ENCODE data around the gene CRYAB.

Gene CRYAB

GRCh38 chr11:111923351-111923788, 11.8 kb upstream of the CRYAB start:
- no peak for TF ChIP-seq TAF1 (IDR thresholded peaks at IDR 0.05; ENCODE audit: low read depth, low read length)
- TF ChIP-seq PAX5 (IDR thresholded peaks at IDR 0.05; ENCODE audit: insufficient read depth, low read length, severe bottlenecking): no peak
- TF ChIP-seq POLR2A (IDR thresholded peaks at IDR 0.05; ENCODE audit: low read depth, low read length): no peak
- no peak for TF ChIP-seq SPI1 (IDR thresholded peaks at IDR 0.05; ENCODE audit: low read depth, low read length)
- TF ChIP-seq POU2F2 (IDR thresholded peaks at IDR 0.05; ENCODE audit: low read depth, low read length): no peak
- no peak for TF ChIP-seq POLR2AphosphoS5 (IDR thresholded peaks at IDR 0.05; ENCODE audit: low read depth, low read length)
- FAIRE-seq (no peak), DNase-seq (ENCODE audit: insufficient read length, low spot score) (no peak)

DNA sequence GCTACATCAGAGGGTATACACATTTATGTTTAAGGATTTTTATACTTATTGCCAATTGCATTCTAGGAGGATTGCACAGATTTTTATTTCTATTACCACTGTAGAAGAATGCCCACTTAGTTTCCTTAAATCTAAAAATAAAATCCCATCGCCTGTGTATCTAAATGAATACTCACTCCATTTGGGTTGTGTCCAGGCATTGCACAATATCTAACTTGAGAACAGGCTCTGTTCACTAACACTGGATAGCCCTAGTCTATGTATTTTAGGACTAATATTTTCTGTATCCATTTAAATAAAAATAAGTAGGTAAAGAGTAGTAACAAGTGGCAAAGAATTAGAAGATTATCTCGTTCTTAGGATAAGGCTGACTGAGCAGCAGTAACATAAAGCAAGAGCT, 11.2 kb upstream of the CRYAB start:
- DNase-seq (ENCODE audit: insufficient read length, low spot score): no peak
- TF ChIP-seq TAF1 (IDR thresholded peaks at IDR 0.05; ENCODE audit: low read depth, low read length) (no peak), PAX5 (IDR thresholded peaks at IDR 0.05; ENCODE audit: insufficient read depth, low read length, severe bottlenecking) (no peak), POLR2AphosphoS5 (IDR thresholded peaks at IDR 0.05; ENCODE audit: low read depth, low read length) (no peak), POU2F2 (IDR thresholded peaks at IDR 0.05; ENCODE audit: low read depth, low read length) (no peak), SPI1 (IDR thresholded peaks at IDR 0.05; ENCODE audit: low read depth, low read length) (no peak), POLR2A (IDR thresholded peaks at IDR 0.05; ENCODE audit: low read depth, low read length) (no peak)
- FAIRE-seq: no peak

GRCh38 chr11:111921541-111922230, 10.1 kb upstream of the CRYAB start:
- TF ChIP-seq TAF1 (IDR thresholded peaks at IDR 0.05; ENCODE audit: low read depth, low read length) (no peak), POU2F2 (IDR thresholded peaks at IDR 0.05; ENCODE audit: low read depth, low read length) (no peak), PAX5 (IDR thresholded peaks at IDR 0.05; ENCODE audit: insufficient read depth, low read length, severe bottlenecking) (no peak), POLR2A (IDR thresholded peaks at IDR 0.05; ENCODE audit: low read depth, low read length) (no peak)
- FAIRE-seq (no peak), DNase-seq (ENCODE audit: insufficient read length, low spot score) (no peak)

- FAIRE-seq (no peak), DNase-seq (ENCODE audit: insufficient read length, low spot score) (no peak)
- TF ChIP-seq POLR2AphosphoS5 (IDR thresholded peaks at IDR 0.05; ENCODE audit: low read depth, low read length): no peak
- TF ChIP-seq POU2F2 (IDR thresholded peaks at IDR 0.05; ENCODE audit: low read depth, low read length): no peak
- no peak for TF ChIP-seq TAF1 (IDR thresholded peaks at IDR 0.05; ENCODE audit: low read depth, low read length)
- TF ChIP-seq PAX5 (IDR thresholded peaks at IDR 0.05; ENCODE audit: insufficient read depth, low read length, severe bottlenecking): no peak
- TF ChIP-seq POLR2A (IDR thresholded peaks at IDR 0.05; ENCODE audit: low read depth, low read length): no peak
- no peak for TF ChIP-seq SPI1 (IDR thresholded peaks at IDR 0.05; ENCODE audit: low read depth, low read length)
Measured at GRCh38 chr11:111920908-111921307, 9.3 kb upstream of the CRYAB start.

DNA sequence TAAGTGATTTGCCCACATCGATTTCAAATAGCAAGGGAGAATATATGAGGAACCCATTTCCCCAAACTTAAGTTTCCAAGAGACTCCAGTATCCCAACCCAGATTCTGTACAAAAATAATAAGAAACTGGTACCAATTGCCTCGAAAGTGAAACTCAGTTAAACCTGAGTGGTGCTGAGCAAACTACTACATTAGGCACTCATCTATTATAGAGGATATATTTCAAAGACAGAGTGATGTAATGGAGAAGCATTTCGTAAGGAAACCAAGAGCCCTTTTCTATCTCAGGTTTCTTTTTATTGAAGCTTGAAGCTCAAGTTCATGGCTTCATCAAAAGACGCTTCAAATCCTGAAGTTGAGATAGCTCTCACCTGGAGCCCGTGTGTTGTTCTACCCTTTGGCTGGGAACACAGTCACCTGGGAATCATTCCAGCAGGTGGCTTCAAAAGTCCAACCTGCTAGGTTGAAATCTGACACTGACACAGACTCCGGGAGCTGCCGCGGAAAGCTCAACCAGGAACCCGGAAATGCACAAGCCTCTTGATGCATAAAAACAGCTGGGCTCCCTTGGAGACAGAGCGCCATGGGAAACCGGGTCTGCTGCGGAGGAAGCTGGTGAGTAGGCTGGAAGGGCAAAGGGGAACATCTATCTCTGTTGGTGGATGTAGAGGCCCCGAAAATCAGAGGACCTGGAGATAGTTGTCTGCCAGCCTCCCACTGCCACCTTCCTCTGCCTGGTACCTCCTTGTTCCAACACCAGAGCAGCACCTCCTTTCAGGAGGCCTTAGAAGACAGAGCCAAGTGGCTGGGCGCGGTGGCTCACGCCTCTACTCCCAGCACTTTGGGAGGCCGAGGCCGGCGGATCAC, 7.1 kb upstream of the CRYAB start, which contains the start of gene C11orf52:
C11orf52 (plus strand) TSS at position 524 of the 867 bp plus-strand sequence; CDS start at position 584, 60 bp downstream.
- FAIRE-seq (no peak), DNase-seq (ENCODE audit: insufficient read length, low spot score) (no peak)
- TF ChIP-seq POLR2AphosphoS5 (IDR thresholded peaks at IDR 0.05; ENCODE audit: low read depth, low read length): no peak
- no peak for TF ChIP-seq POU2F2 (IDR thresholded peaks at IDR 0.05; ENCODE audit: low read depth, low read length)
- TF ChIP-seq SPI1 (IDR thresholded peaks at IDR 0.05; ENCODE audit: low read depth, low read length): no peak
- no peak for TF ChIP-seq TAF1 (IDR thresholded peaks at IDR 0.05; ENCODE audit: low read depth, low read length)
- no peak for TF ChIP-seq PAX5 (IDR thresholded peaks at IDR 0.05; ENCODE audit: insufficient read depth, low read length, severe bottlenecking)
- TF ChIP-seq POLR2A (IDR thresholded peaks at IDR 0.05; ENCODE audit: low read depth, low read length): no peak

- no peak for TF ChIP-seq POU2F2 (IDR thresholded peaks at IDR 0.05; ENCODE audit: low read depth, low read length)
- no peak for TF ChIP-seq POLR2A (IDR thresholded peaks at IDR 0.05; ENCODE audit: low read depth, low read length)
- TF ChIP-seq TAF1 (IDR thresholded peaks at IDR 0.05; ENCODE audit: low read depth, low read length): no peak
- no peak for TF ChIP-seq POLR2AphosphoS5 (IDR thresholded peaks at IDR 0.05; ENCODE audit: low read depth, low read length)
- TF ChIP-seq PAX5 (IDR thresholded peaks at IDR 0.05; ENCODE audit: insufficient read depth, low read length, severe bottlenecking): no peak
- TF ChIP-seq SPI1 (IDR thresholded peaks at IDR 0.05; ENCODE audit: low read depth, low read length): no peak
- no peak for DNase-seq (ENCODE audit: insufficient read length, low spot score)
- no peak for FAIRE-seq
Measured at GRCh38 chr11:111917788-111918187, 6.2 kb upstream of the CRYAB start.

DNA sequence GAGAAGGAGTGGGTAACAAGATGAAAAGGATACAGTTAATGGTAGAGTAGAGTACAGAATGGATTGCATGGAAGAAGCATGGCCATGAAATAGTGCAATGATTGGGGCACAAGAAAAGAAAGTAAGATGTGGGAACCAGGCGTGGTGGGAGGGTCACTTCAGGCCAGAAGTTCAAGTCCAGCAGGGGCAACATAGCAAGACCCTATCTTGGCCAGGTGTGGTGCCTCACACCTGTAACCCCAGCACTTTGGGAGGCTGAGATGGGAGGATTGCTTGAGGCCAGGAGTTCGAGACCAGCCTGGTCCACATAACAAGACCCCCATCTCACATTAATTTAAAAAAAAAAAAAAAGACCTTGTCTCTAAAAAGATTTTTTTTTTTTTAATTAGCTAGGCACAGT, 5.7 kb upstream of the CRYAB start:
- FAIRE-seq (no peak), DNase-seq (ENCODE audit: insufficient read length, low spot score) (no peak)
- TF ChIP-seq POLR2A (IDR thresholded peaks at IDR 0.05; ENCODE audit: low read depth, low read length) (no peak), POLR2AphosphoS5 (IDR thresholded peaks at IDR 0.05; ENCODE audit: low read depth, low read length) (no peak), SPI1 (IDR thresholded peaks at IDR 0.05; ENCODE audit: low read depth, low read length) (no peak), POU2F2 (IDR thresholded peaks at IDR 0.05; ENCODE audit: low read depth, low read length) (no peak), TAF1 (IDR thresholded peaks at IDR 0.05; ENCODE audit: low read depth, low read length) (no peak), PAX5 (IDR thresholded peaks at IDR 0.05; ENCODE audit: insufficient read depth, low read length, severe bottlenecking) (no peak)

DNA sequence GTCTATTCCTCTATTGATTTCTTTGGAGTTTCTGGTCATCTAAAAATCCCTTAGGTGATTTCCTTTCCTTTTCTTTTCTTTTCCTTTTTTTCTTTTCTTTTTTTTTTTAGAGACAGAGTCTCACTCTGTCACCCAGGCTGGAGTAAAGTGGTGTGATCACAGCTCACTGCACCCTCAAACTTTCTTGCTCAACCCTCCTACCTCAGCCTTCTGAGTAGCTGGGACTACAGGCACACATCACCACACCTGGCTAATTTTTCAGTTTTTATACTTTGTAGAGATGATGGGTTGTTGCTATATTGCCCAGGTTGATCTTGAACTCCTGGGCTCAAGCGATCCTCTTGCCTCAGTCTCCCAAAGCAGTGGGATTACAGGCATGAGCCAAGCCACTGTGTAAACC, 5.2 kb upstream of the CRYAB start:
- FAIRE-seq (no peak), DNase-seq (ENCODE audit: insufficient read length, low spot score) (no peak)
- TF ChIP-seq POU2F2 (IDR thresholded peaks at IDR 0.05; ENCODE audit: low read depth, low read length) (no peak), TAF1 (IDR thresholded peaks at IDR 0.05; ENCODE audit: low read depth, low read length) (no peak), SPI1 (IDR thresholded peaks at IDR 0.05; ENCODE audit: low read depth, low read length) (no peak), PAX5 (IDR thresholded peaks at IDR 0.05; ENCODE audit: insufficient read depth, low read length, severe bottlenecking) (no peak), POLR2A (IDR thresholded peaks at IDR 0.05; ENCODE audit: low read depth, low read length) (no peak), POLR2AphosphoS5 (IDR thresholded peaks at IDR 0.05; ENCODE audit: low read depth, low read length) (no peak)

GRCh38 chr11:111913997-111914396, 2.4 kb upstream of the CRYAB start:
- TF ChIP-seq SPI1 (IDR thresholded peaks at IDR 0.05; ENCODE audit: low read depth, low read length) (no peak), PAX5 (IDR thresholded peaks at IDR 0.05; ENCODE audit: insufficient read depth, low read length, severe bottlenecking) (no peak), POLR2A (IDR thresholded peaks at IDR 0.05; ENCODE audit: low read depth, low read length) (no peak), POU2F2 (IDR thresholded peaks at IDR 0.05; ENCODE audit: low read depth, low read length) (no peak), TAF1 (IDR thresholded peaks at IDR 0.05; ENCODE audit: low read depth, low read length) (no peak), POLR2AphosphoS5 (IDR thresholded peaks at IDR 0.05; ENCODE audit: low read depth, low read length) (no peak)
- no peak for FAIRE-seq
- DNase-seq (ENCODE audit: insufficient read length, low spot score): no peak
